Right lobe of liver (tissue), 6 donors: Measurements from ENCODE around the gene PTPRN2. TPM values are rescaled to one million over a fixed set of nuclear protein-coding genes. Genes with fewer than 3 reads are reported as not detected.

ENCODE experiments used
- ATAC-seq, 4 donors: fragments of 200-7000 bp; cut with Tn5 transposase; one replicate each; pipeline ENCODE4 v1.9.1; 2020; ENCODE audit warnings: mild to moderate bottlenecking in 4 of 4, moderate library complexity in 4 of 4
- DNase-seq, 3 donors: peaks; one replicate each; pipeline ENCODE4 v3.0.0-alpha.2; 2020
- H3K27ac ChIP-seq, 3 donors: fragments of 200-600 bp; one replicate each; pipeline ENCODE4 v1.8.0; 2022
- H3K27me3 ChIP-seq, 2 donors: fragments of 200-600 bp; one replicate each; pipeline ENCODE4 v1.8.0; 2022
- H3K36me3 ChIP-seq, 4 donors: fragments of 200-600 bp; sonication (generic) in 1 of 4; one replicate each; pipeline versions ENCODE4 v1.5.1 to v1.8.0; 2017 to 2022; ENCODE audit warnings: control low read depth in 1 of 4
- H3K4me1 ChIP-seq, 4 donors: fragments of 200-600 bp; sonication (generic) in 1 of 4; one replicate each; pipeline versions ENCODE4 v1.5.1 to v1.8.0; 2017 to 2022; ENCODE audit warnings: control low read depth in 1 of 4
- H3K4me3 ChIP-seq, 3 donors: fragments of 200-600 bp; one replicate each; pipeline ENCODE4 v1.8.0; 2022
- H3K9me3 ChIP-seq, 4 donors: fragments of 200-600 bp; sonication (generic) in 1 of 4; one replicate each; pipeline versions ENCODE4 v1.5.1 to v1.8.0; 2017 to 2022; ENCODE audit warnings: control low read depth in 1 of 4
- CTCF ChIP-seq, 4 donors: fragments of 200-600 bp in 3 of 4; fragments of 450-650 bp in 1 of 4; IDR thresholded peaks; one replicate each; pipeline versions ENCODE4 v1.5.1 to v1.8.0; 2016 to 2022; ENCODE audit warnings: antibody characterized with exemption in 4 of 4, mild to moderate bottlenecking in 2 of 4
- POLR2A ChIP-seq: fragments of 450-650 bp; IDR thresholded peaks from one replicate; pipeline ENCODE4 v1.6.1; 2017; ENCODE audit warnings: antibody characterized with exemption, mild to moderate bottlenecking
- WGBS: methylation state at CpG from one replicate; pipeline ENCODE4 v1.1.6; 2018; ENCODE audit warnings: low coverage, low lambda C conversion rate; ENCODE audit not compliant: insufficient coverage; ENCODE audit errors: missing lambda C conversion rate; 5-methylcytosine and 5-hydroxymethylcytosine counted together
- intact Hi-C, 2 donors: fragments of 100-400 bp; cut with DNase I; formaldehyde crosslinking; loops; one replicate each; pipeline versions ENCODE4 v1.11.2 to v1.14.1; 2022
- total RNA-seq, 6 experiments: library from RNA; depleted of rRNA in 2 of 6; stranded (reverse); fragments of >200 nt in 2 of 6; fragmentation: NEBNext Ultra II Directional in 3 of 6; extraction: Animal tissue kit (Norgen Biotek cat#: 25700) in 3 of 6; gene quantifications; one replicate each; pipeline versions ENCODE4 v1.1.0 to v1.2.4, GENCODE V29; 2016 to 2023
- donor health status: DM: no; HTN: yes; CAD: no.
- donor health status: DM: no; HTN: no; CAD: no.
- donor health status: DM: no; HTN: no; CAD: no.
- donor health status: DM: no; HTN: yes; CAD: no.
- donor health status: DM: no; HTN: yes; CAD: no.

PTPRN2 gene
- total RNA-seq, 6 experiments from 2014 or later: 0.15 to 0.87 (median 0.67) TPM

- WGBS: 66% methylated on average over 9 of the region's 13 CpGs
- DNase-seq (no peak), ATAC-seq (no peak)
- H3K36me3 ChIP-seq: no peaks in the 10 kb centered on the region
- H3K4me1 ChIP-seq: no peaks in the 10 kb centered on the region
- no peak for TF ChIP-seq CTCF (IDR thresholded peaks at IDR 0.05)
- no peak for TF ChIP-seq POLR2A
- peaks cover 0 to 4% of the 10 kb centered on the region in 2 donors for H3K27me3 ChIP-seq
- peaks cover 0 to 4% (median 0%) of the 10 kb centered on the region in 4 donors for H3K9me3 ChIP-seq
- H3K4me3 ChIP-seq: no peak overlapping the region
- intact Hi-C loops: no loop called here
- H3K27ac ChIP-seq: no peak overlapping the region
These were observed 360.2 kb downstream of the PTPRN2 start for GRCh38 chr7:158227258-158227984.

GRCh38 chr7:158216198-158216597 lies 371.4 kb downstream of the PTPRN2 start:
- H3K27me3 ChIP-seq: no peaks in the 10 kb centered on the region
- H3K4me3 ChIP-seq: no peak overlapping the region
- H3K36me3 ChIP-seq: no peaks in the 10 kb centered on the region
- TF ChIP-seq POLR2A (no peak), CTCF (IDR thresholded peaks at IDR 0.05) (no peak)
- no peak for ATAC-seq
- H3K4me1 ChIP-seq: no peaks in the 10 kb centered on the region
- no peak for DNase-seq
- no peaks in the 10 kb centered on the region for H3K9me3 ChIP-seq
- intact Hi-C loops: no loop called here
- H3K27ac ChIP-seq: no peak overlapping the region

- no peaks in the 10 kb centered on the region for H3K4me1 ChIP-seq
- no peaks in the 10 kb centered on the region for H3K9me3 ChIP-seq
- intact Hi-C loops: no loop called here
- H3K27me3 ChIP-seq: no peaks in the 10 kb centered on the region
- no peak overlapping the region for H3K27ac ChIP-seq
- no peak for TF ChIP-seq POLR2A
- no peak for TF ChIP-seq CTCF (IDR thresholded peaks at IDR 0.05)
- DNase-seq: no peak
- 35% methylated on average over 1 of the region's 1 CpG for WGBS
- H3K4me3 ChIP-seq: no peak overlapping the region
- no peak for ATAC-seq
- no peaks in the 10 kb centered on the region for H3K36me3 ChIP-seq
These were observed 378.2 kb downstream of the PTPRN2 start for GRCh38 chr7:158209435-158209834.

- WGBS: 58% methylated on average over 6 of the region's 6 CpGs
- no peak overlapping the region for H3K27ac ChIP-seq
- TF ChIP-seq CTCF (IDR thresholded peaks at IDR 0.05): no peak
- no peak for TF ChIP-seq POLR2A
- DNase-seq: no peak
- no peaks in the 10 kb centered on the region for H3K27me3 ChIP-seq
- H3K36me3 ChIP-seq: no peaks in the 10 kb centered on the region
- no peaks in the 10 kb centered on the region for H3K4me1 ChIP-seq
- intact Hi-C loops: no loop called here
- H3K9me3 ChIP-seq: no peaks in the 10 kb centered on the region
- no peak overlapping the region for H3K4me3 ChIP-seq
- ATAC-seq: no peak
These were observed 381.3 kb downstream of the PTPRN2 start for GRCh38 chr7:158206341-158206740.
